Putamen (tissue), 1 donor: ENCODE results near the gene RNF113B.

Experiments used
- DNase-seq: peaks from one replicate; pipeline ENCODE4 v3.0.0-alpha.2; 2016; ENCODE audit warnings: low spot score

Gene RNF113B

GRCh38 chr13:98176777-98177608, at the start of gene RNF113B:
RNF113B (minus strand) TSS chr13:98177269; CDS start chr13:98177236, 33 bp downstream.
- DNase-seq = no peak

GRCh38 chr13:98226496-98226895, 49.4 kb upstream of the RNF113B start:
- DNase-seq = no peak

- peak; percentile 44 for DNase-seq
Observed at GRCh38 chr13:98225036-98225940, 48.2 kb upstream of the RNF113B start.

- DNase-seq = no peak
Observed at GRCh38 chr13:98224557-98224956, 47.5 kb upstream of the RNF113B start.

GRCh38 chr13:98223741-98224140, 46.7 kb upstream of the RNF113B start:
- no peak for DNase-seq

- no peak for DNase-seq
Observed at GRCh38 chr13:98222816-98223215, 45.7 kb upstream of the RNF113B start.

GRCh38 chr13:98222081-98222554, 45.0 kb upstream of the RNF113B start:
- DNase-seq = no peak

GRCh38 chr13:98221234-98221633, 44.2 kb upstream of the RNF113B start:
- DNase-seq = no peak

- no peak for DNase-seq
Observed at GRCh38 chr13:98220271-98220791, 43.3 kb upstream of the RNF113B start.

GRCh38 chr13:98219685-98220084, 42.6 kb upstream of the RNF113B start:
- no peak for DNase-seq

GRCh38 chr13:98217597-98217996, 40.5 kb upstream of the RNF113B start:
- DNase-seq = no peak

- no peak for DNase-seq
Observed at GRCh38 chr13:98216711-98217285, 39.7 kb upstream of the RNF113B start.

- DNase-seq = no peak
Observed at GRCh38 chr13:98216135-98216565, 39.1 kb upstream of the RNF113B start.

GRCh38 chr13:98215508-98215907, 38.4 kb upstream of the RNF113B start:
- no peak for DNase-seq

GRCh38 chr13:98214707-98215106, 37.6 kb upstream of the RNF113B start:
- DNase-seq = no peak

GRCh38 chr13:98214008-98214643, 37.1 kb upstream of the RNF113B start:
- no peak for DNase-seq

GRCh38 chr13:98213354-98213753, 36.3 kb upstream of the RNF113B start:
- DNase-seq = no peak

GRCh38 chr13:98212763-98213162, 35.7 kb upstream of the RNF113B start:
- DNase-seq = no peak

GRCh38 chr13:98208606-98209005, 31.5 kb upstream of the RNF113B start:
- no peak for DNase-seq

- no peak for DNase-seq
Observed at GRCh38 chr13:98207416-98207815, 30.3 kb upstream of the RNF113B start.

GRCh38 chr13:98206946-98207345, 29.9 kb upstream of the RNF113B start:
- DNase-seq = no peak

GRCh38 chr13:98204546-98204945, 27.5 kb upstream of the RNF113B start:
- no peak for DNase-seq
